GM23338 (cell line): Measurements from ENCODE around the gene SORCS2. TPM values are rescaled to one million over a fixed set of nuclear protein-coding genes. Genes with fewer than 3 reads are reported as not detected.

Experiments
- ATAC-seq: fragments of 200-7000 bp; cut with Tn5 transposase; 3 replicates; pipeline ENCODE4 v1.9.1; 2020
- DNase-seq: peaks from one replicate; pipeline ENCODE4 v3.0.0-alpha.2; 2015; ENCODE audit warnings: low spot score
- H2AFZ ChIP-seq: fragments of 200-600 bp; sonication (generic); 2 replicates; pipeline ENCODE4 v1.8.0; 2016; ENCODE audit warnings: antibody characterized with exemption, mild to moderate bottlenecking, moderate library complexity
- H3F3A ChIP-seq: fragments of 200-600 bp; sonication (generic); replicated peaks from 2 replicates; pipeline ENCODE4 v1.8.0; 2017; ENCODE audit warnings: antibody characterized with exemption, mixed run types, low read depth
- H3K27ac ChIP-seq: fragments of 200-600 bp; sonication (generic); 2 replicates; pipeline ENCODE4 v1.6.1; 2016; ENCODE audit warnings: low read depth
- H3K27me3 ChIP-seq: fragments of 200-600 bp; sonication (generic); 2 replicates; pipeline ENCODE4 v1.8.0; 2016; ENCODE audit warnings: mild to moderate bottlenecking, mixed run types, moderate library complexity; ENCODE audit not compliant: insufficient read depth
- H3K36me3 ChIP-seq: fragments of 200-600 bp; sonication (generic); 2 replicates; pipeline ENCODE4 v1.8.0; 2016; ENCODE audit warnings: mild to moderate bottlenecking; ENCODE audit not compliant: insufficient read depth
- H3K4me1 ChIP-seq: fragments of 200-600 bp; sonication (generic); 2 replicates; pipeline ENCODE4 v1.8.0; 2016; ENCODE audit warnings: mild to moderate bottlenecking, moderate library complexity; ENCODE audit not compliant: insufficient read depth
- H3K4me2 ChIP-seq: fragments of 200-600 bp; sonication (generic); 2 replicates; pipeline ENCODE4 v1.7.1; 2017; ENCODE audit warnings: mixed run types
- H3K4me3 ChIP-seq: fragments of 200-600 bp; sonication (generic); 2 replicates; pipeline ENCODE4 v1.6.1; 2016; ENCODE audit warnings: mixed run types
- H3K79me2 ChIP-seq: fragments of 200-600 bp; sonication (generic); replicated peaks from 2 replicates; pipeline ENCODE4 v1.8.0; 2017; ENCODE audit warnings: mild to moderate bottlenecking; ENCODE audit not compliant: insufficient read depth
- H3K9me2 ChIP-seq: fragments of 200-600 bp; sonication (generic); 2 replicates; pipeline ENCODE4 v1.8.0; 2017; ENCODE audit not compliant: insufficient read depth
- H4K20me1 ChIP-seq: fragments of 200-600 bp; sonication (generic); replicated peaks from 2 replicates; pipeline ENCODE4 v1.8.0; 2017; ENCODE audit warnings: mild to moderate bottlenecking; ENCODE audit not compliant: insufficient read depth
- H3K27ac Mint-ChIP-seq: 2 replicates; pipeline ENCODE4 v1.8.0; 2020; ENCODE audit warnings: inconsistent platforms, mild to moderate bottlenecking, moderate library complexity, mixed read lengths
- H3K27me3 Mint-ChIP-seq: 3 replicates; pipeline ENCODE4 v1.8.0; 2022; ENCODE audit warnings: low read depth, mild to moderate bottlenecking, moderate library complexity, mixed read lengths, inconsistent platforms; ENCODE audit not compliant: insufficient read depth, poor library complexity
- H3K36me3 Mint-ChIP-seq: 3 replicates; pipeline ENCODE4 v1.8.0; 2021; ENCODE audit warnings: low read depth, mild to moderate bottlenecking, inconsistent platforms, moderate library complexity, mixed read lengths
- H3K4me1 Mint-ChIP-seq: 3 replicates; pipeline ENCODE4 v1.8.0; 2020; ENCODE audit warnings: mild to moderate bottlenecking, inconsistent platforms, mixed read lengths
- H3K4me3 Mint-ChIP-seq: 3 replicates; pipeline ENCODE4 v1.8.0; 2021; ENCODE audit warnings: moderate library complexity, mild to moderate bottlenecking, inconsistent platforms, mixed read lengths
- H3K9me3 Mint-ChIP-seq: 3 replicates; pipeline ENCODE4 v1.8.0; 2020; ENCODE audit warnings: moderate library complexity, mild to moderate bottlenecking, inconsistent platforms, mixed read lengths
- CREB1 ChIP-seq: fragments of 250-450 bp; sonication (Bioruptor Pico); IDR thresholded peaks from 2 replicates; pipeline ENCODE4 v1.5.0; 2020; ENCODE audit warnings: low read depth, mild to moderate bottlenecking, moderate library complexity
- CTCF ChIP-seq, 2 experiments: fragments of 200-600 bp in 1 of 2; sonication (generic) in 1 of 2; conservative IDR thresholded peaks; 2 replicates each; pipeline versions ENCODE4 v1.5.1 to v1.6.1; 2016 to 2017; ENCODE audit warnings: antibody characterized with exemption in 2 of 2, low read depth in 2 of 2, mild to moderate bottlenecking in 2 of 2, moderate library complexity in 1 of 2
- ETS1 ChIP-seq: IDR thresholded peaks from 2 replicates; pipeline ENCODE4 v1.6.1; 2016; ENCODE audit warnings: antibody characterized with exemption
- EZH2 ChIP-seq: fragments of 200-600 bp; sonication (generic); IDR thresholded peaks from one replicate; pipeline ENCODE4 v1.8.0; 2017; ENCODE audit warnings: antibody characterized with exemption, mild to moderate bottlenecking, low read depth; ENCODE audit not compliant: unreplicated experiment
- EZH2phosphoT487 ChIP-seq: fragments of 200-600 bp; sonication (generic); IDR thresholded peaks from one replicate; pipeline ENCODE4 v1.8.1; 2018; ENCODE audit warnings: antibody characterized with exemption; ENCODE audit not compliant: unreplicated experiment
- JUNB ChIP-seq: IDR thresholded peaks from one replicate; pipeline ENCODE4 v1.6.1; 2016; ENCODE audit warnings: antibody characterized with exemption; ENCODE audit not compliant: unreplicated experiment
- POLR2AphosphoS5 ChIP-seq: IDR thresholded peaks from 2 replicates; pipeline ENCODE4 v1.6.1; 2016; ENCODE audit warnings: antibody characterized with exemption, low read depth
- REST ChIP-seq: IDR thresholded peaks from one replicate; pipeline ENCODE4 v1.6.1; 2018; ENCODE audit warnings: antibody characterized with exemption; ENCODE audit not compliant: unreplicated experiment
- STAT1 ChIP-seq: IDR thresholded peaks from one replicate; pipeline ENCODE4 v1.6.1; 2016; ENCODE audit warnings: antibody characterized with exemption; ENCODE audit not compliant: unreplicated experiment
- ZNF114 ChIP-seq: fragments of 250-450 bp; sonication (Bioruptor Pico); IDR thresholded peaks from 2 replicates; pipeline ENCODE4 v1.5.0; 2020; ENCODE audit warnings: mild to moderate bottlenecking, moderate library complexity
- ZNF331 ChIP-seq: fragments of 250-450 bp; sonication (Bioruptor Pico); IDR thresholded peaks from 2 replicates; pipeline ENCODE4 v1.5.0; 2020; ENCODE audit warnings: low read depth, mild to moderate bottlenecking, moderate library complexity
- ZNF462 ChIP-seq: fragments of 250-450 bp; sonication (Bioruptor Pico); IDR thresholded peaks from 2 replicates; pipeline ENCODE4 v1.5.0; 2020; ENCODE audit warnings: mild to moderate bottlenecking, moderate library complexity
- polyA plus RNA-seq: library from polyadenylated mRNA; unstranded; fragments of >200 nt; fragmentation: Nextera tagmentation; extraction: Ambion mirVana; gene quantifications from 2 replicates; pipeline ENCODE4 v1.2.1, GENCODE V29; 2016
- total RNA-seq: library from RNA; depleted of rRNA; stranded (reverse); fragments of >200 nt; shearing (Covaris generic); gene quantifications from 2 replicates; pipeline ENCODE4 v1.2.3, GENCODE V29; 2014

The SORCS2 gene
- total and polyA plus RNA-seq, 2 experiments from 2014 or later = 0.47 to 2.4 TPM

GRCh38 chr4:7584098-7584497, 391.8 kb downstream of the SORCS2 start (continued):
- TF ChIP-seq ZNF462 (CRISPR knock-in tag) (no peak), POLR2AphosphoS5 (no peak), ZNF331 (CRISPR knock-in tag) (no peak), EZH2phosphoT487 (no peak), CTCF (conservative IDR thresholded peaks at IDR 0.05; ENCODE audit: low read depth in 2 of 2) (no peak), ZNF114 (CRISPR knock-in tag) (no peak), STAT1 (no peak)

- Histone ChIP-seq H3K4me1 (no peaks in the 10 kb centered on the region), H3K4me3 (no peak overlapping the region), H3K27ac (no peak overlapping the region), H3K79me2 (no peaks in the 10 kb centered on the region), H3K27me3 (no peaks in the 10 kb centered on the region), H2AFZ (no peak overlapping the region), H3K4me2 (no peak overlapping the region), H4K20me1 (no peaks in the 10 kb centered on the region), H3K9me2 (no peaks in the 10 kb centered on the region), H3K36me3 (no peaks in the 10 kb centered on the region), H3F3A (no peaks in the 10 kb centered on the region)
- peaks cover 8% of the 10 kb centered on the region for H3K4me1 Mint-ChIP-seq
- H3K4me3 Mint-ChIP-seq = no peak overlapping the region
- no peak for DNase-seq
- peaks cover 9% of the 10 kb centered on the region for H3K27me3 Mint-ChIP-seq
- no peaks in the 10 kb centered on the region; the same call in 2 of the 3 replicates for H3K36me3 Mint-ChIP-seq
- no peak overlapping the region for H3K27ac Mint-ChIP-seq
- H3K9me3 Mint-ChIP-seq = peaks cover 5% of the 10 kb centered on the region
- no peak for ATAC-seq
- TF ChIP-seq JUNB (no peak), STAT1 (no peak), ETS1 (no peak), ZNF331 (CRISPR knock-in tag) (no peak), CREB1 (CRISPR knock-in tag) (no peak), POLR2AphosphoS5 (no peak), REST (no peak), EZH2 (no peak)
Measured at GRCh38 chr4:7584606-7585159, 392.3 kb downstream of the SORCS2 start.
